ENCODE results near the gene CSTPP1.
A peak's percentile ranks its signal among the peaks of the same experiment; 100 is the strongest.

The CSTPP1 gene

GRCh38 chr11:46936138-46937110 is at the start of gene CSTPP1:
Gene CSTPP1, plus strand, starts transcription at chr11:46936761. Its CDS starts 45 bp downstream, at chr11:46936806.
- peak; percentile 96 for DNase-seq (ENCODE audit: low spot score)

- DNase-seq (ENCODE audit: low spot score) = no peak
These were observed 47.9 kb upstream of the CSTPP1 start for GRCh38 chr11:46888636-46889035.

GRCh38 chr11:46889251-46889650 is 47.3 kb upstream of the CSTPP1 start:
- no peak for DNase-seq (ENCODE audit: low spot score)

- peak; percentile 74 for DNase-seq (ENCODE audit: low spot score)
These were observed 46.7 kb upstream of the CSTPP1 start for GRCh38 chr11:46889689-46890475.

GRCh38 chr11:46890665-46891064 is 45.9 kb upstream of the CSTPP1 start:
- no peak for DNase-seq (ENCODE audit: low spot score)

GRCh38 chr11:46892109-46892508 is 44.5 kb upstream of the CSTPP1 start:
- no peak for DNase-seq (ENCODE audit: low spot score)

- DNase-seq (ENCODE audit: low spot score) = no peak
These were observed 43.7 kb upstream of the CSTPP1 start for GRCh38 chr11:46892838-46893237.

GRCh38 chr11:46894506-46894905 is 42.1 kb upstream of the CSTPP1 start:
- no peak for DNase-seq (ENCODE audit: low spot score)

GRCh38 chr11:46894961-46895360 is 41.6 kb upstream of the CSTPP1 start:
- no peak for DNase-seq (ENCODE audit: low spot score)

GRCh38 chr11:46895821-46896220 is 40.7 kb upstream of the CSTPP1 start:
- DNase-seq (ENCODE audit: low spot score) = no peak

- no peak for DNase-seq (ENCODE audit: low spot score)
These were observed 39.7 kb upstream of the CSTPP1 start for GRCh38 chr11:46896719-46897406.

GRCh38 chr11:46898396-46899095 is 38.0 kb upstream of the CSTPP1 start:
- DNase-seq (ENCODE audit: low spot score) = no peak

- DNase-seq (ENCODE audit: low spot score) = no peak
These were observed 37.0 kb upstream of the CSTPP1 start for GRCh38 chr11:46899501-46900025.

GRCh38 chr11:46900091-46900746 is 36.3 kb upstream of the CSTPP1 start:
- DNase-seq (ENCODE audit: low spot score) = no peak

- no peak for DNase-seq (ENCODE audit: low spot score)
These were observed 35.4 kb upstream of the CSTPP1 start for GRCh38 chr11:46901156-46901555.

- DNase-seq (ENCODE audit: low spot score) = no peak
These were observed 33.9 kb upstream of the CSTPP1 start for GRCh38 chr11:46902694-46903093.

- no peak for DNase-seq (ENCODE audit: low spot score)
These were observed 32.7 kb upstream of the CSTPP1 start for GRCh38 chr11:46903846-46904245.

GRCh38 chr11:46905806-46906205 is 30.8 kb upstream of the CSTPP1 start:
- no peak for DNase-seq (ENCODE audit: low spot score)

GRCh38 chr11:46906609-46907041 is 29.9 kb upstream of the CSTPP1 start:
- DNase-seq (ENCODE audit: low spot score) = no peak

GRCh38 chr11:46907606-46908005 is 29.0 kb upstream of the CSTPP1 start:
- DNase-seq (ENCODE audit: low spot score) = no peak

Data from germinal center (tissue), 1 donor.